DOHH2 (cell line): ENCODE data around the gene CXXC5.
A peak's percentile ranks its signal among the peaks of the same experiment; 100 is the strongest.

Experiments
- H3F3A ChIP-seq: fragments of 200-600 bp; sonication (generic), shearing (Covaris generic); 2 replicates; pipeline ENCODE4 v1.6.0; 2016; ENCODE audit warnings: antibody characterized with exemption, mild to moderate bottlenecking; ENCODE audit not compliant: control insufficient read depth, insufficient read depth
- H3K27ac ChIP-seq: fragments of 200-600 bp; sonication (generic); 2 replicates; pipeline ENCODE4 v1.5.1; 2014; ENCODE audit warnings: low read depth, mild to moderate bottlenecking, low read length, moderate library complexity
- H3K27me3 ChIP-seq: fragments of 200-600 bp; sonication (generic); 2 replicates; pipeline ENCODE4 v1.6.1; 2014; ENCODE audit warnings: mild to moderate bottlenecking, low read length, mixed read lengths; ENCODE audit not compliant: control insufficient read depth
- H3K36me3 ChIP-seq: fragments of 200-600 bp; sonication (generic); 2 replicates; pipeline ENCODE4 v1.6.1; 2014; ENCODE audit warnings: mild to moderate bottlenecking, low read length, moderate library complexity, mixed read lengths; ENCODE audit not compliant: control insufficient read depth
- H3K4me1 ChIP-seq: fragments of 200-600 bp; sonication (generic); 2 replicates; pipeline ENCODE4 v1.6.1; 2014; ENCODE audit warnings: mild to moderate bottlenecking, low read length, mixed read lengths; ENCODE audit not compliant: control insufficient read depth
- H3K4me2 ChIP-seq: fragments of 200-600 bp; sonication (generic); 2 replicates; pipeline ENCODE4 v1.6.0; 2014; ENCODE audit warnings: mild to moderate bottlenecking, low read length, moderate library complexity
- H3K4me3 ChIP-seq: fragments of 200-600 bp; sonication (generic); 2 replicates; pipeline ENCODE4 v1.5.1; 2014; ENCODE audit warnings: mild to moderate bottlenecking, low read length, mixed read lengths
- H3K79me2 ChIP-seq: fragments of 200-600 bp; sonication (generic); 2 replicates; pipeline ENCODE4 v1.6.1; 2014; ENCODE audit warnings: mild to moderate bottlenecking, low read length, mixed read lengths; ENCODE audit not compliant: control insufficient read depth
- H3K9me2 ChIP-seq: fragments of 200-600 bp; sonication (generic); replicated peaks from 2 replicates; pipeline ENCODE4 v1.6.1; 2014; ENCODE audit warnings: mild to moderate bottlenecking, low read length, mixed read lengths; ENCODE audit not compliant: control insufficient read depth
- H3K9me3 ChIP-seq: fragments of 200-600 bp; sonication (generic); 2 replicates; pipeline ENCODE4 v1.6.1; 2014; ENCODE audit warnings: antibody characterized with exemption, low read length, mixed read lengths; ENCODE audit not compliant: control insufficient read depth, insufficient read depth
- H4K20me1 ChIP-seq: fragments of 200-600 bp; sonication (generic); 2 replicates; pipeline ENCODE4 v1.6.0; 2014; ENCODE audit warnings: low read depth, mild to moderate bottlenecking, antibody characterized with exemption, low read length, moderate library complexity; ENCODE audit not compliant: control insufficient read depth, insufficient read depth
- CTCF ChIP-seq: fragments of 200-600 bp; sonication (generic); IDR thresholded peaks from one replicate; pipeline ENCODE4 v1.5.1; 2014; ENCODE audit warnings: antibody characterized with exemption, mild to moderate bottlenecking, low read depth, low read length; ENCODE audit not compliant: poor library complexity, severe bottlenecking
- EZH2phosphoT487 ChIP-seq: fragments of 200-600 bp; sonication (generic); IDR thresholded peaks from 2 replicates; pipeline ENCODE4 v1.6.1; 2017; ENCODE audit warnings: borderline replicate concordance, mild to moderate bottlenecking, antibody characterized with exemption, low read length, moderate library complexity, mixed read lengths

The CXXC5 gene

GRCh38 chr5:139667001-139667729 is 19.0 kb downstream of the CXXC5 start:
- TF ChIP-seq CTCF (no peak), EZH2phosphoT487 (no peak)
- Histone ChIP-seq H3K4me1 (peaks cover 99% of the 10 kb centered on the region), H3F3A (peaks cover 23% of the 10 kb centered on the region), H3K27ac (peak overlapping the region; percentile 98), H3K36me3 (peaks cover 24% of the 10 kb centered on the region), H3K9me2 (no peaks in the 10 kb centered on the region), H3K4me3 (peak overlapping the region; percentile 76), H3K79me2 (peaks cover 88% of the 10 kb centered on the region), H3K9me3 (no peaks in the 10 kb centered on the region), H3K27me3 (no peaks in the 10 kb centered on the region), H4K20me1 (peaks cover 13% of the 10 kb centered on the region; the same call in 1 of the 2 replicates), H3K4me2 (peak overlapping the region; percentile 91)

DNA sequence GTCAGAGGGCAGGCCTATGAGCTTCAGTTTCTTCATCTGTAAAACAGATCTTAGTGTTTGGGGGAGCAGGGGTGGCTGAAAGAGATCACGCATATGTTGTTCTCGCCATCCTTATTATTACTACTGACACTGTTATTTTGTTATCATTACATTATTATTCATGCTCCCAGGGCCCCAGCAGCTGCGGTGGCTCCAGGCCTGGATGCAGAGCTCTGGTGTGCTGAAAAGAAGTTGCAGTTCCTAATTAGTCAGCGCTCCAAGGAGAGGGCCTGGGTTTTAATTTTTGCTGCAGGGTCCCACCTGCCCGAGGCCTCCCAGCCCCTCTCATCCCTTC is 19.5 kb downstream of the CXXC5 start:
- H3K4me2 ChIP-seq = peak overlapping the region; percentile 91
- peaks cover 23% of the 10 kb centered on the region for H3F3A ChIP-seq
- H4K20me1 ChIP-seq = peaks cover 13% of the 10 kb centered on the region; the same call in 1 of the 2 replicates
- no peaks in the 10 kb centered on the region for H3K27me3 ChIP-seq
- peaks cover 88% of the 10 kb centered on the region for H3K79me2 ChIP-seq
- H3K27ac ChIP-seq = peak overlapping the region; percentile 98
- peaks cover 24% of the 10 kb centered on the region for H3K36me3 ChIP-seq
- TF ChIP-seq EZH2phosphoT487 (no peak), CTCF (no peak)
- peaks cover 98% of the 10 kb centered on the region for H3K4me1 ChIP-seq
- H3K4me3 ChIP-seq = peak overlapping the region; percentile 76
- H3K9me2 ChIP-seq = no peaks in the 10 kb centered on the region
- H3K9me3 ChIP-seq = no peaks in the 10 kb centered on the region

DNA sequence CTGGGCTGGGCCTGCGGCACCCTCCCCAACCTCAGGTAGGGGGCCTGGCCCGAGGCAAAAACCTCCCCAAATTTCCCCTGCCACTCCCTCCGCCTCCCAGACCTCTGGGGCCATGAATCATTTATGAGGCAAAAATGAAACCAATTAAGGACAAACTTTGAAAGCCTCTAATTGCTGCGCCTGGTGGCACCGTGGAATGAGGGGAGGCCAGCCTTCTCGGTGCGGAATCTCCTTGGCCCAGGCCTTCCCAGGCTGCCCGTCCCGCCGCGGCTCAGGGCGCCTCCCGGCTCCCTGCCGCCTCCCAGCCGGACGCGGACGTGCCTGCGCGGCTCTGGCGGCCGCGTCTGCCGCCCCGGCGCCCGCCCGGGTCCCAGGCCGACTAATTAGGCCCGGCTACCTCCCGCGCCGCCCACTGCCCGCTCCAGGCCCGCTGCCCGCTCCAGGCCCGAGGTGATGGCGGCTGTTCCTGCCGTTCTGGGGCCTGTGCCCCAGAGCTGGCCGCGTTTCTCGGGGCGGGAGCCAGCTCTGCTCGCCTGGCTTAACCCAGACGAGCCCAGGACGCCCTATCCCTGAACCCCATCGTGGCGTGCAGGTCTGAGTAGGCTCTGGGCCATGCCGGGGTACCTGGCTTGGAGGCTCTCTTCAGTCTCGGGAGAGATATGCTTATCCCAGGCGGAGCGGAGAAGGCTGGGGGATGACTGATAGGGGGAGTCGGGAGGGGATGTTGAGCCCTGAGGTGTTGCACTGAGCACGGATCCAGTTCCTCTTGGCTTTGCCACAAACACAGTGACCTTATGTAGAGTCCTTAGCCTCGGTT is 20.1 kb downstream of the CXXC5 start:
- no peaks in the 10 kb centered on the region for H3K27me3 ChIP-seq
- peak overlapping the region; percentile 91 for H3K4me2 ChIP-seq
- H3K9me2 ChIP-seq = no peaks in the 10 kb centered on the region
- H3F3A ChIP-seq = peaks cover 23% of the 10 kb centered on the region
- H3K4me1 ChIP-seq = peaks cover 98% of the 10 kb centered on the region
- peak overlapping the region; percentile 98 for H3K27ac ChIP-seq
- TF ChIP-seq EZH2phosphoT487 = no peak
- no peak for TF ChIP-seq CTCF
- peaks cover 13% of the 10 kb centered on the region; the same call in 1 of the 2 replicates for H4K20me1 ChIP-seq
- no peaks in the 10 kb centered on the region for H3K9me3 ChIP-seq
- H3K79me2 ChIP-seq = peaks cover 88% of the 10 kb centered on the region
- H3K4me3 ChIP-seq = peak overlapping the region; percentile 76
- peaks cover 24% of the 10 kb centered on the region for H3K36me3 ChIP-seq
